Stimulated activated CD4-positive, alpha-beta T cell treated with anti-CD3 and anti-CD28 coated beads, Interleukin-12 subunit alpha, Interleukin-12 subunit beta, amount 100 ng/mL, for 24 hours (primary cell): ENCODE data around the gene KLHL40.

ENCODE experiments used
- DNase-seq, 2 experiments: peaks; one replicate each; pipeline ENCODE4 v3.0.0-alpha.2; 2020; ENCODE audit warnings: low read depth in 2 of 2

Gene KLHL40

DNA sequence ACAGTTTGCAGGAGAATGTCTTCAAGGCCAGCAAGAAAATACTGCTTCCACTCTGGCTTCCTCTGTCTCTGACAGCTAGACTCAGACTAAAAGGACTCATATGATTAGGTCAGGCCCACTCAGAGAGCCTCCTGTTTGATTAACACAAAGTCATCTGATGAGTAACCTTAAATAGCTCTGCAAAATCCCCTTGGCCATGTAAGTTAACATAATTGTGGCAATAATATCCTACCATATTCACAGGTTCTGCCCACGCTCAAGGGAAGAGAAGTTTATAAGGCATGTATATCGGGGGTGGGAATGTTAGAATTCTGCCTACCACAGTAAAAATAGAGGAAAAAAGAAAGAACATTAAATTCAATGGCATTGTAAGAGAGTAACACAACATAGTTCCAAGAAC lies 37.9 kb downstream of the KLHL40 start:
- no peak for DNase-seq

DNA sequence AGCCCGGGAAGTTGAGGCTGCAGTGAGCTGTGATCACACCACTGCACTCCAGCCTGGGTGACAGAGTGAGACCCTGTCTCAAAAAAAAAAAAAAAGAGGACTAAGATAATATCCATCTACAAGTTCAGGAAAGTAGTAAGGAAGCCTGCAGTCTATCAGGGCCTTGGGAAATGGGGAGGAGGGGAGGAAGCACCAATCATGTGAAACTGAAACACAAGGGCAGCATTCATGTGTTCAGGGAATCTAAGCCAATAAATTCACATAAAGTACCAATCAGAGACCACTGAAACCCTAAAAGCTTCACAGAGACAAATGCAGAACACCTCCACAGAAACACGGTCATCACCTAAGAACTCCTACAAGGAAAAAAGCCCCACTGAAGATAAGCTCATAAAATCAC lies 40.1 kb downstream of the KLHL40 start:
- DNase-seq, result no peak

DNA sequence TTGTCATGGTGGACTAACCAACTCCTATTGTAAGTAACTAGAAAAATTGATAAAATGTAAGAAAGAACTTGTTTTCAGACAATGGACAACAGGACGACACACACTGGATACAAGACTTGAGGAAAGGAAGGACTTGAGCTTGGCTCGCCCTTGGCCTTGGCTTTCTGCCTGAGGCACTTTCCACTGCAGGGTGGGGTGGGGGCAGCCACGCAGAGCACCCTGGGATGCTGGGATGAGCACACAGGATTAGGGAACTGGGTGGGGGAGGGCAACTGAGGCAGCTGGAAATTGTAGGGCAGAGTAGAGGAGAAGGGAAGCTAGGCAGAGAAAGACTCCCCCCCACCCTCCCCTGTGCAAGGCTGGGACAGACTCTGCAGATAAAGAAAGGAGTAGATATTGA lies 42.7 kb downstream of the KLHL40 start:
- DNase-seq, result no peak

DNA sequence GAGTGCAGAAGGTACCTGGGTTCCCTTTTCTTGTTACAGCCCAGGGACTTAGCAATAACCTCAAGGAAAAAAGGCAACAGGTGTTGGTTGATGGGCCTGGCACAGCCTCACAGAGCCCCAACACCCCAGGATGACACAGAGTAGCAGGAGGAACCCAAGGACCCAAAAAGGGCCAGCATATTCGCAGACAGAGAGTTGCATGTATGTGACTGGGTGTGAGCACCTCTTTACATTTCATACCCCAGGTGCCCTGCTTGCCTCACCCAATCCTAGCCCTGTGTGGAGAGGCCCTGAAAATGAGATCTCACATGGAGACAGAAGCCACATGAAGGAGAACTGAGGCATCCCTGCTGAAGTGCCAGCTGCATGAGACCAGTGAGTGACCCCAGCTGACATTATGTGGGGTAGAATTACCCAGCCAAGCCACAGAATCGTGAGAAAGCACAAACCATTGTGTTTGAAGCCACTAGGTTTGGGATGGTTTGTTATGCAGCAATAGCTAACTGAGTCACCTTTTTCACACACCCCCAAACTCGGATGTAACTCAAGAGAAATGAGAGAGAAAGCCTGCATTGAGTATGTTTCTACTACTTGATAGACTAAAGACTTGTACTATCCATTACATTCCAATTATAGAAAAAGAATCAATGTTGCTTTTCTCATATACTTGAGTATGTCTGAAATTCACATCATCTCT lies 43.5 kb downstream of the KLHL40 start:
- DNase-seq, result no peak

DNA sequence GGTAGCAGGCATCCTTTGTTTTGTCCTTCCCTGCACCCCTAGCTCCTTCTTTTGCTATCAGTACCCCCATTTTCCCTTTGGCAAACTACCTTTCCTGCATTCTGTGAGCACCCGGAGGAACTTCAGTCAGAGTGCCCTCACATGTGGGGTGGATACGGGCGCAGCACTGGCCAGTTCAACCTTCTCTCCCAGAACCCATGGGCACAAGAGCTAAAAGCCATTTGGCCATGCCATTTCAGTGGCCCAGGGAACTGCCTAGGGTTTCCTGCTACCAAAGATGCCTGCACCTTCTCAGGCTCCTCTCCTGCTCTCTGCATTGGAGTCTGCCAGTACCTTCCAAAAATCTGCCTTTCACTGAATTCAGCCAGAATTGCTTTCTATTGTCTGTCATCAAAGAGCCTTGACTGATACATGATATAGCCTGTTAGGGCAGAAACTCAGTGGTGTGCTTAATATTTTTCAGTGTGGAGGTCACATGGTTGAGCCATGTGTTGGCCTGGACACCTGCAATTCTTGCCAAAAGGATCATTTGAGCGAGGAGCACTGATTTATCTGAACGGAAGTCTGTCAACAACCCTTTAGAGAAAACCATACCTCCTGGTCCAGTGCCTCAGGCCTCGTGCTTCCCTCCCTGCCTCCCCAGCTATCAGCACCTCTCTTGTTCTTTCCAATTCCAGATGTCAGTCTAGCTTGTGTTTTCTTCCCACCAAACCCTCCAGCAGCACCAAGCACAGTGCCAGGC lies 44.2 kb downstream of the KLHL40 start:
- no peak for DNase-seq

DNA sequence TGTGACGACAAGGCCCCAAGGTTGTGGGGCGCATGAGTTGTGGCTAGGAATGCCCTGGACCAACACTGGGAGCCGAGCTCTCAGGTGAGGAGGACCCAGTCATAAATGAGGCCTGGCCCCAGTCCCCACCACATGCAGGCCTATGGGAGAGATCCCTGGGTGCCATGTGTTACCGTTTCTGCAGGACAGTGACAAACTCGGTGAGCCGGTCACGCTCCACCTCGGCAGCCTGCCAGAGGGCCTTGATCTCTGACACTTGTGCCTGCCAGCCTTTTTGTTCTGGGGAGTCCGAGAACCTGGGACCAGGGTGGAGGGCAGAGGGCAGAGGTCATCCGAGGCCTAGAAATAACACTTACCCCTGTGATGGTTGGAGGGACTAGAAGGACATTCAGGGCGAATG lies 45.0 kb downstream of the KLHL40 start:
- no peak for DNase-seq

DNA sequence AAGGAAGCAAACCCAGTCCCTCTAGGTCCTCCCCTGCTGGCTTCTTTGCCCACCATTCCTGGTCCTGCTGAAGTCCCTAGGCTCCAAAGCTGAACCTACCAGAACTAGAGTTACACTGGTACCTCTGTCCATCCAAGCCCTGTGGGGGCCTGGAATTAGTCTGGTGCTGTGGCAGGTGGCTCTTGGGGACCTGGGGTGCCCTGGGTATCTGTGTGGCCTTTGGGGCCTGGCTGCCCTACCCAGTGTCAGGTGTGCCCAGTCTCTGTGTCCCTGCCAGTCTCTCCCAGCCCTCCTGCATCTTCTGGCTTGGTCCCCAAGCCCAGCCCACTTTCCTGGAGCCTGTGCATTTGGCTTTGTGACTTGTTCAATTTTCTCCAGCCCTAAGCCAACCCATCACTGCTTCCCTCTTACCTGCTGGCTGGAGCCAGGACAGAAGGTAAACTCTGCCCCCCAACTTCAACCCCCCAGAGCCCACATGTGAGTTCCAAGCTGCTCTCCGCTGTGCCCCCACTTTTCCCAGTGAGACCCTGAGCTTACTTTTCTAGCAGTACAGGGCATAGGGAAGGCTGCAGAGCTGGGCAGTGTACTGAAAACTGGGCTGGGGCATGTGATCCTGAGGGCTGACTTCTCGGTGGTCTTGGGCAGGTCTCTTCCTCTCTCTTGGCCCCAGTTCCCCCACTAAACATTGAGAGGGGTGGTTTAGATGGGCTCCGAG lies 45.5 kb downstream of the KLHL40 start:
- no peak for DNase-seq

DNA sequence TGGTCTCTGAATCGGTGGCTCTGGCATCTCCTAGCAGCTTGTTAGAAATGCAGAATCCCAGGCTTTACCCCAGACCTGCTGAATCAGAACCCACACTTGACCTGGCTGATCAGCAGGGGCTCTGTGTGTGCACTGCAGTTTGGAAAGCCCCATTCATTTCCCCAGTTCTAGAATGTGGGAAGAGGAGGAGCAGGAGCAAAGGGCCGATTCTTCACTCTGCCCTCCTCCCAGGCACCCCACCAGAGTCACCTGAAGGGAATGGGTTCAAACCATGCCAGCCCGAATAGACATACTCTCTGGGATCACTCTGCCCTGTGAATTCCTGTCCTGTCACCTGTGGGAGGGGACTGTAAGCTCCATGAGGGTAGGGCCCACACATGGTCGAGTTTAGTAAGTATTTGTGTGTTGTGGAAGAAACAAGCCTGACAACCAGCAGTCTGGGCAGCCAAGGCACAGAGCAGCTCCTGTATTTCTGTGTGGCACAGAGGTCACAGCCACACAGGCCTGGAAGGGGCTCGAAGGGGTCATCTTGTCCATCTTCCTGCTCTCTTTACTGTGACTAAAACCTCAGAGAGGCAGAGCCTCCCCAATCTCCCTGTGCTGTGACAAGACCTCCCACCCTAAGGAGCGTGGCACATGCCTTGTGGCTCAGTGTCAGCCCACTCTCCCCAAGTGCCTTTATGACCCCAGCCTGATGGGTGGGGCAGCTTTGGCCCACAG lies 46.3 kb downstream of the KLHL40 start:
- no peak for DNase-seq

DNA sequence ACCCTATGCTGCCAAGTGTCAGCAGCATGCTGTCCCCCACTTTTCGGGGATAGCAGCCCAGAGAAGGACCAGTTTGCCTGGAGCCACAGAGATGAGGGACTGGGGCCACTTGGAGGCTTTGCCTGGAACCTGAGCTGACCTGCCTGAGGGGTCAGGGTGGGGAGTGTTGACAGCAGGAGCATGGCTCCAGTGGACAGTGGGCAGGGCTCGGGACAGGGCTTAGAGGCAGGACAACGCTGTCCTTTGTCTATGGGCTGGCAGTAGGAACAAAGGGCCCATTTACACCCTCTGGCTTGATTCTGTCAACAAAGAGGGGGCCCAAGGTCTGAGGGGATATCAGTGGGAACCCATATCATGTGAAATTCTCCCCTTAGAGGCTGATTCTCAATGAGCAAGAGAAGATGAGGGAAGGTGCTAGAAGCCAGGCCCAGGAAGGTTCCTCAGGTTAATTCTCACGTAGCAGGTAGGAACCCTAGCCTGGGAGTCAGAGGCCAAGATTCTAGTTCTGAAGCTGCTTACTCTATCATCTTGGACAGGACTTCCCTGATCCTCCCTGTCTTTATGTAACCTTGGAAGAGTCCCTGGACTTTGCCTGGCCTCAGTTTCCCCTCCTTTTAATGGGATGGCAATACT lies 47.0 kb downstream of the KLHL40 start:
- DNase-seq, result no peak

DNA sequence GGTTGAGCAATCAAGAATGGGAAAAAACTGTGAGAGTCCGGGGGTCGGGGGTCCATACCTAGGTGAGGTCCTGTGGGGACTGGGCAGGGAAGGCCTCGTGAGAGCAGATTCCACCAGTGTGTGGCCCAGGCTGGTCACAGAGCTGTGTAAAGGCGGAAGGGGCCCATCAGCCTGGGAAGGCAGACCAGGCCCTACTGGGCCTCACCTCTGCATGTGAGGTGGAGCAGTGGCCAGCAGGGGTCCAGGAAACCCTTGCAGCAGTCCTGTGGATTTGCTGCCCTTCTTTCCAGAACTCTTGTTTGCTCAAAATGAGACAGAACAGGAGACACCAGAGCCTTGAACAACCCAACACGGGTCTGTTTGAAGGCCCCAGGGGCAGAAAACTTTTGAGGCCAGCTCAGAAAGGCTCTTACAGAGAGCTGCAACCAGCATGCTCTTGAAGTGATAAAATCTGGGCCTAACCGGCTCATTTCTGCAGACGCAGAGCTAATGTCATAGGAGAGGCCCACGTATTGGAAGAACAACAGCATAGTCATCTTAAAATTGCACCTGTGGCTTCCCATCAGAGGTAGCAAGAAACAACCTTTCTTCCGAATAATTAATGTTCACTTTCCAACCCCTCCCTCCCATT lies 47.6 kb downstream of the KLHL40 start:
- no peak for DNase-seq

DNA sequence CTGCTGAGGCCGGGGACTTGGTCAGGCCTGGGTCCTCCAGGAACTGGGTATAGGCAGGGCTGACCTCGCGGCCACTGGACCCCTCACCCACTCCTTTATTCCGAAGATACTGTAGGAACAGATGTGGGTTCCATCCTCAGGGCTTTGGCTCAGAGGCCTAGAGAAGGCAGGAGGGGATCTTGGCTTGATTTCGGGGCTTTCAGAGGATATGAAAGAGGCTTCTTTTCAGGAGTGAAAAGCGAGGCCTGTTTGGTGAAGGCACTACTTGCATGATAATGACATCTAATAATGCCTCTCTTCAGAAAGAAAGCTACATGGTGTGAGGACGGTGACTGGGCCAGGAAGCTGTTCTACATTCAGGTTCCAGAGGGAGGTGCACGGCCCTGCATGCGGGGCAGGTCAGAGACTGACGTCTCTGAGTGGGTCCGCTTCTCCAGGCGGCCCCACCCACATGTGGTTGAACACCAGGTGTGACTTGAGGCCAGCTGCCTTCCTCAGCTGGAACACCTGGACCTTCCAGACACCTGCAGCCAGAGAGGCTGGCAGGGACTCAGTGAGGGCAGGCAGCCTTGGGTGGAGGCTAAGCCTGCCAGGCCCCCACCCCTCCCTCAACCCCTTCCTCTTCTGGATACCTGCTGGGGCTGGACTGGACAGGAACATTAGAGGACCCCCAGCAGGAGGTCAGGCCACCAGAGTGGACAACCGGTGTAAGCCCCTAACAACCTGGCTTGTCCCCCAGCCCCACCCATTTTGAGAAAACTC lies 48.3 kb downstream of the KLHL40 start:
- no peak for DNase-seq

DNA sequence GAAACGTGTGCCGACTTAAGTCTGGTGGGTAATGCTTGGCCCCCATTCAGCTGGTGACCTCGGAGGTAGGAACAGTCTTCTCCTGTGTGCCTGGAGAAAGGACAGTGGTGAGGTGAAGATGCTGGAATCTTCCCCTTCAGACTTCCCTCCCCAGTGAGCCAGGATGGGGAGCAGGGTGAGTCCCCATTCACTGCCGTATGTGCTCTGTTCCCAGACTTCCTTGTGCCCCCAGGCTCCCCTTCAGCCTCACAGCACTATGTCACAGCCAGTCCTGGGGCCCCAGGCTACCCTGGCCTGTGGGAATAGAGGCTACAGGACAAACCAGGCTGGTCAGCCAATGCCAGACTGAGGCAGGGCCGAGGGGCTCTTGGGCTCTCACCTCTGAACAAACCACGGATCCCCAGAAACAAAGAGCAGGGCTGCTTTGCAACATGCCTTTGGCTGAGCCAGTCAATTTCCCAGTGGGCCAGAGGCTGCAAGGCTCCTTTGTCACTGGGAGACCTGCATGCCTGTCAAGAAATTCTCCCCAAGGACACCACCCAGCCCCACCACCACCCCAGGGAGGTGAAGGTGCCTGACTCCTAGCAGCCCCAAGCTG lies 49.0 kb downstream of the KLHL40 start:
- DNase-seq, result no peak

DNA sequence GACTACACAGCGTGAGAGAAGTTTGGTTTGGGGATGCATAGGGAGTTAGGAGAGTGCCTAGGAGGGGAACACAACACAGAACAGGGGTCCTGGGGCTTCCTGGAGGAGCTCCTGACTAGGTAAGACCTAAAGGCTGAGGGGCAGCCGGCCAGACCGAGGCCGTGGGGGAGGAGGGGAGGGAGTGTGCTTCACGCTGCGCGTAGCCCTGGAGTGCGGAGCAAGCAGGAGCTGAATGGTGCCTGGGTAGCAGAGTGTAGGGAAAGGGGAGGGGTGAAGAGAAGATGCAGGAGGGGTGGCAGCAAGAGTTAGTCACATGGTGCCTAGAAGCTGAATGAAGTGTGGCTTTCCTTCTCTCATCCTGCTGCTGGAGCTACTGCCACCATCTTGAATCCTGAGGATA lies 49.7 kb downstream of the KLHL40 start:
- no peak for DNase-seq

DNA sequence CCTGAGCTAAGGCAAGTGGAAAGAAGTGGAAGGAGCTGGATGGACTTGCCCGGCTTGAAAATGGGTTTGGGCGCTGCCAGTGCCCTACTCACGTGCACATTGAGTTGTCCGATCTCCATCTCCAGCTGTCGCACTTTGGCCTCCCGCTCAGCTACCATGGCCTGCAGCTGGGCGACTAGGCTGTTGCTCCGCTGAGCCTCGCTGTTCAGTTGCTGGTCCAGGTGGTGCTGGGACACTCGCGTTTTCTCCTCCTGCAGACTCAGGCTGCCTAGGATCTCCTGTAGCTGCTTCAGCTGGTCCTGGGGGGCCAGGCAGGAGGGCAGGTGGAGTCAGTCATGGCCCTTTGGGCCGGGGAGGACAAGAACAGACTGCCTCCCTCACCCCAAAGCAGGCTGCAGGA lies 50.3 kb downstream of the KLHL40 start:
- DNase-seq, result no peak

DNA sequence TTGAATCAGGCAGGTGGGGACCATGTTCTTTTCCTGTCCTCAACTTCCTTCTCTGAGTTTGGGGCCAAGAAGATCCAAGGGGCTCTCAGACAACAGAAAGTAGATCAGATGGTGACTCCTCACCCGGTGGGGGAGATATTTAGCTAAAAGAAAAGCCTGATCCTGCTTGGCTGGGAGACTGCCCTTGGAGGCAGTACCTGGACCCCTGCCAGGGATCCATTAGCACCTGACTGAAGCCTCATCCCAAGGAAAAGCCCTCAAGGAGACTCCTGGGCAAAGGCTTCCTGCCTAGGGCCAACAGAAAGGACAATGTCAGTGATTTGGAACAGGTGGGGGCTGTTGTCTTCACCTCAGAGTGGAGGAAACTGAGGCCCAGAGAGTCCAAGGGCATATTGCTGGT lies 50.7 kb downstream of the KLHL40 start:
- no peak for DNase-seq

DNA sequence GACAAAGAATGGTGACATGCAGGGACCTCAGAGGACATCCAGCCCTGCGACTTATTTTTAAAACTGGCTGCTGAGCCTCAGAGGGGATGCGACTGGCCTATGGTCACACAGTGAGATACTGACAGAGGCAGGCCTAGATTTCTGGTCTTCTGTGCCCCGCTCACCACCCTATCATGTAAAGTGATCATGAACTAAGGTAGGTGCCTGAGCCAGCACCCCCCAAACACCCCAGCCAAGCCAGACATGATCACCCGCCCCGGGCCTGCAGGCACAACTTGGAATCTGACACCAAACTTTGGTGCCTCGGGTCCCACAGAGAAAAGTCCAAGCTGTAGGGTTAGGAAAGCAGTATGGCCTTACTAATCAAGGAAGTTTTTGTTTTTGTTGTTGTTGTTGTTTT lies 51.2 kb downstream of the KLHL40 start:
- no peak for DNase-seq

DNA sequence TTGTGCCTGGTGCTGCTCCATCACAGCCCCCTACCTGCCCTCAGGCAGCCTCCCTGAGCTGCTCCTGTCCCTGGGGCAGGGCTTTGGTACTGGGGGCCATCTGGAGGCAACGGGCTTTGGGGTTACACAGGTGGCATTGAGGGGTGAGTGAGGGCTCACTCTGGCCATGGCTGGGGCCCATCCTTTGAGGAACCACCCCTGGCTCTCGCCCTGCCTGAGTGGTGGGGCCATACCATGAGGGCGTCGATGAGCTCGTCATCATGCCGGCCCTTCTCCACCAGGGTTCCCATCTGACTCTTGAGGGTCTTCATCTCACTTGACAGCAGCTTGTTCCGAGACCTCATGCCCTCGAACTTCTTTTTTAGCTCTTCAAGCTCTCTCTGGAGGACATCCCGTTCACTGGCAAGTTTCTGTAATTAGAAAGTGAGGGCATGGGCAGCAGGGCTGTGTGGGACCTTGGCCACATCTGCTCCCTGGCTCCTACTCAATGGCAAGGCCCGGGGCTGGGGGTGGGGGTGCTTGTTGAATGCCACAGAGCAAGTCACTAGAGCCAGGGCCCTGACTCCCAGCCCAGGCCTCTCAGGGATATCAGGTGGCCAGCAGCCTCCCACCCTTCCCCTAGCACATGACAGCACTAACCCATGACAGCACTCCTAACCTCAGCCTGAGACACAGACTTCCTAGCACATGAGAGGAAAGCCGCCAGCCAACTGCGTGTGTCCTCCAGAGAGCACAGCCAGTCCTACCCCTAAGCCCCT lies 54.2 kb downstream of the KLHL40 start:
- no peak for DNase-seq

DNA sequence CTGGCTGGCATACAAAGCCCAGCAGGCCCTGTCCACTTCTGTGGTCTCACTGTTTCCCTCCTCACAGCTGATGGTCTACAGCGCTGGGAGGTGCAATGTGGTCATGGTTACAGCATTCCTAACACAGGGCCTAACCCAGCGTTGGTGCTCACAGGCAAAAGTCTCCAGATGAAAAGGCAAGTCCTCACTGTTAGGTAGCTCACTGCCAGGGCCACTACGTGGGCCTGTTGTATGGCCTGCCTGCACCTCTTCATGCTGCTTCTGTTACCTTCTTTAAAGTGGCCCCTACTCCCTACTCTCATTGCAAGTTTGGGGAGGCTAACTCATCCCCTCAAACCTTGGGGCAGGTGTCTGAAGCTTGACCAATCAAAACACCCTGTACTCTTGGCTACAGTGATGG lies 56.5 kb downstream of the KLHL40 start:
- no peak for DNase-seq
